GM12878 (cell line): ENCODE results near the gene MYO3A. TPM values are rescaled to one million over a fixed set of nuclear protein-coding genes. Genes with fewer than 3 reads are reported as not detected.

Experiments
- ATAC-seq: fragments of 200-7000 bp; cut with Tn5 transposase; 3 replicates; pipeline ENCODE4 v1.9.1; 2020; ENCODE audit warnings: mild to moderate bottlenecking, moderate library complexity
- BruUV-seq: library from RNA; stranded (reverse); fragments of 400-500 nt; replicated peaks from 2 replicates; lab custom pipeline; 2021; lab: Mats Ljungman, UMichigan
- CTCF ChIA-PET: fragments of 300-600 bp; sonication (Branson Sonifier 250); formaldehyde crosslinking; extraction: SDS; loops from one replicate; lab custom pipeline; 2021; ENCODE audit warnings: inconsistent platforms; lab: Yijun Ruan, JAX
- POLR2A ChIA-PET: fragments of 350-600 bp; formaldehyde crosslinking; extraction: SDS; loops from one replicate; lab custom pipeline; 2021; ENCODE audit warnings: inconsistent platforms; lab: Charles Lee
- RAD21 ChIA-PET: fragments of 300-600 bp; sonication (Branson Sonifier 250); formaldehyde crosslinking; loops from one replicate; lab custom pipeline; 2023; ENCODE audit warnings: antibody characterized with exemption; ENCODE audit not compliant: unreplicated experiment; lab: Charles Lee
- SMC1A ChIA-PET: fragments of 300-600 bp; sonication (Branson Sonifier 250); formaldehyde crosslinking; loops from one replicate; lab custom pipeline; 2023; ENCODE audit not compliant: unreplicated experiment, uncharacterized antibody; lab: Charles Lee
- DNase-seq: peaks from one replicate; pipeline ENCODE4 v3.0.0-alpha.2; 2011; ENCODE audit warnings: low read depth, low spot score
- FAIRE-seq: peaks from 3 replicates; lab custom pipeline; 2011; peaks lifted over from hg19 to GRCh38; lab: Jason Lieb, UNC
- H2AFZ ChIP-seq: 2 replicates; pipeline ENCODE4 v1.6.0; 2011; ENCODE audit warnings: low read depth, low read length, control low read depth; ENCODE audit not compliant: control insufficient read depth
- H3K27ac ChIP-seq: 2 replicates; pipeline ENCODE4 v1.5.1; 2011; ENCODE audit warnings: control low read depth; ENCODE audit not compliant: control insufficient read depth, insufficient read depth
- H3K27me3 ChIP-seq, 2 experiments: replicated peaks in 1 of 2; 2 replicates each; pipeline versions ENCODE4 v1.6.0 to v1.6.1; 2011; ENCODE audit warnings: low read length in 1 of 2; ENCODE audit not compliant: control insufficient read depth in 2 of 2, insufficient read depth in 2 of 2
- H3K36me3 ChIP-seq, 2 experiments: 2 replicates each; pipeline ENCODE4 v1.5.1; 2011; ENCODE audit warnings: low read length in 1 of 2; ENCODE audit not compliant: control insufficient read depth in 2 of 2, insufficient read depth in 2 of 2
- H3K4me1 ChIP-seq: 2 replicates; pipeline ENCODE4 v1.6.1; 2011; ENCODE audit warnings: mild to moderate bottlenecking, low read length, moderate library complexity, mixed read lengths; ENCODE audit not compliant: control insufficient read depth, insufficient read depth
- H3K4me2 ChIP-seq: 2 replicates; pipeline ENCODE4 v1.6.0; 2011; ENCODE audit warnings: control low read depth; ENCODE audit not compliant: control insufficient read depth, insufficient read depth
- H3K4me3 ChIP-seq: fragments of 200-600 bp; sonication (generic); 2 replicates; pipeline ENCODE4 v1.5.1; 2016
- H3K79me2 ChIP-seq: 2 replicates; pipeline ENCODE4 v1.6.0; 2011; ENCODE audit warnings: low read length; ENCODE audit not compliant: control insufficient read depth, insufficient read depth
- H3K9ac ChIP-seq: 2 replicates; pipeline ENCODE4 v1.8.0; 2011; ENCODE audit warnings: low read length, control low read depth, mixed read lengths; ENCODE audit not compliant: control insufficient read depth, insufficient read depth
- H3K9me3 ChIP-seq: replicated peaks from 3 replicates; pipeline ENCODE4 v1.5.1; 2011; ENCODE audit warnings: mild to moderate bottlenecking, low read length; ENCODE audit not compliant: control insufficient read depth, insufficient read depth
- H4K20me1 ChIP-seq: 2 replicates; pipeline ENCODE4 v1.6.0; 2011; ENCODE audit not compliant: control insufficient read depth, insufficient read depth
- CHD4 ChIP-seq: fragments of 200-600 bp; sonication (generic); IDR thresholded peaks from 2 replicates; pipeline ENCODE4 v1.6.1; 2016; ENCODE audit warnings: mild to moderate bottlenecking
- EP300 ChIP-seq, 2 experiments: fragments of 150-350 bp in 1 of 2; IDR thresholded peaks; 2 replicates each; pipeline ENCODE4 v1.6.1; 2011 to 2012; ENCODE audit warnings: low read depth in 2 of 2, low read length in 2 of 2, borderline replicate concordance in 1 of 2, improper control_type of control experiment in 1 of 2, inconsistent platforms in 1 of 2; ENCODE audit not compliant: control insufficient read depth in 1 of 2
- EZH2 ChIP-seq: IDR thresholded peaks from 2 replicates; pipeline ENCODE4 v1.6.1; 2012; ENCODE audit warnings: low read depth, mild to moderate bottlenecking, control low read depth, inconsistent platforms, low read length, borderline replicate concordance; ENCODE audit not compliant: control insufficient read depth
- MTA3 ChIP-seq: IDR thresholded peaks from 2 replicates; pipeline ENCODE4 v1.6.1; 2012; ENCODE audit warnings: low read length, inconsistent platforms, borderline replicate concordance
- NKRF ChIP-seq: fragments of 450-650 bp; conservative IDR thresholded peaks from 2 replicates; pipeline ENCODE4 v1.6.1; 2017; ENCODE audit warnings: mild to moderate bottlenecking, moderate library complexity
- NR2C2 ChIP-seq: IDR thresholded peaks from 2 replicates; pipeline ENCODE4 v1.6.1; 2011; ENCODE audit warnings: borderline replicate concordance, low read depth; ENCODE audit not compliant: control insufficient read depth, insufficient read length
- PAX8 ChIP-seq: fragments of 450-650 bp; IDR thresholded peaks from 2 replicates; pipeline ENCODE4 v1.6.1; 2017; ENCODE audit warnings: mild to moderate bottlenecking, moderate library complexity
- SKIL ChIP-seq: fragments of 450-650 bp; IDR thresholded peaks from 2 replicates; pipeline ENCODE4 v1.6.1; 2017; ENCODE audit warnings: mild to moderate bottlenecking, low read depth, inconsistent platforms; ENCODE audit not compliant: poor library complexity, severe bottlenecking
- SP1 ChIP-seq: IDR thresholded peaks from one replicate; pipeline ENCODE4 v1.6.1; 2011; ENCODE audit warnings: low read depth, low read length
- SUPT20H ChIP-seq: IDR thresholded peaks from 2 replicates; pipeline ENCODE4 v1.6.1; 2011; ENCODE audit warnings: low read depth, mild to moderate bottlenecking, low read length, moderate library complexity, borderline replicate concordance; ENCODE audit not compliant: control insufficient read depth
- TBL1XR1 ChIP-seq: IDR thresholded peaks from 2 replicates; pipeline ENCODE4 v1.6.1; 2012; ENCODE audit warnings: low read depth, low read length, improper control_type of control experiment
- TCF3 ChIP-seq: IDR thresholded peaks from 2 replicates; pipeline ENCODE4 v1.6.1; 2012; ENCODE audit warnings: low read depth, mild to moderate bottlenecking, low read length, borderline replicate concordance; ENCODE audit not compliant: insufficient read depth
- WRNIP1 ChIP-seq: IDR thresholded peaks from 2 replicates; pipeline ENCODE4 v1.6.1; 2011; ENCODE audit warnings: low read depth, low read length, improper control_type of control experiment, borderline replicate concordance
- YY1 ChIP-seq: IDR thresholded peaks from 2 replicates; pipeline ENCODE4 v1.6.1; 2011; ENCODE audit warnings: low read depth, mild to moderate bottlenecking, low read length
- ZBTB40 ChIP-seq: fragments of 450-650 bp; IDR thresholded peaks from 2 replicates; pipeline ENCODE4 v1.6.1; 2016; ENCODE audit warnings: mild to moderate bottlenecking, moderate library complexity, borderline replicate concordance
- ZNF384 ChIP-seq: IDR thresholded peaks from 2 replicates; pipeline ENCODE4 v1.6.1; 2012; ENCODE audit warnings: low read depth, mild to moderate bottlenecking, low read length, improper control_type of control experiment, borderline replicate concordance
- WGBS: methylation state at CpG from one replicate; pipeline ENCODE4 v1.1.6; 2016; ENCODE audit warnings: low lambda C conversion rate; ENCODE audit not compliant: insufficient replicate concordance, insufficient coverage; ENCODE audit errors: missing lambda C conversion rate; 5-methylcytosine and 5-hydroxymethylcytosine counted together
- in situ Hi-C: fragments of 300-500 bp; cut with MboI; formaldehyde crosslinking; loops from 9 replicates; pipeline ENCODE4 v1.14.3; 2018; ENCODE audit warnings: mixed read lengths
- intact Hi-C: fragments of 100-400 bp; cut with micrococcal nuclease; formaldehyde crosslinking; loops from one replicate; pipeline ENCODE4 v1.14.2; 2022; ENCODE audit not compliant: unreplicated experiment
- polyA plus RNA-seq, 11 experiments: library from polyadenylated mRNA; depleted of rRNA in 4 of 11; unstranded in 6 of 11; stranded (reverse) in 5 of 11; fragments of >200 nt; fragmentation: Nextera tagmentation in 4 of 11; fragmentation: Illumina TruSeq in 1 of 11; extraction: Ambion mirVana in 4 of 11; extraction: Trizol in 1 of 11; gene quantifications; 1 replicate in 1 of 11; 2 replicates in 10 of 11; pipeline versions ENCODE4 v1.2.1 to v1.2.3, GENCODE V29; 2011 to 2016; ENCODE audit warnings: inconsistent platforms in 2 of 11, missing spikeins in 2 of 11, low read depth in 1 of 11
- total RNA-seq, 4 experiments: library from RNA; depleted of rRNA in 3 of 4; stranded (reverse); fragments of >200 nt in 3 of 4; fragmentation: Illumina TruSeq in 1 of 4; extraction: Trizol in 1 of 4; gene quantifications; 2 replicates each; pipeline versions ENCODE4 v1.2.1 to v1.2.3, GENCODE V29; 2013 to 2021

The MYO3A gene
- total and polyA plus RNA-seq, 10 of the 15 experiments (the other 5 are each of a cell fraction or from before 2014, with no cell fraction given), result not detected

- no peak for FAIRE-seq
- H3K9me3 ChIP-seq, result no peaks in the 10 kb centered on the region
- no peaks in the 10 kb centered on the region for H3K4me1 ChIP-seq
- in situ Hi-C loops, result no loop called here
- no peak overlapping the region for H3K4me2 ChIP-seq
- no peaks in the 10 kb centered on the region for H3K79me2 ChIP-seq
- H3K27ac ChIP-seq, result no peak overlapping the region
- no peak for ATAC-seq
- no TSS peak for BruUV-seq
- no peak overlapping the region for H3K9ac ChIP-seq
- H3K27me3 ChIP-seq, result peaks cover 8 to 22% of the 10 kb centered on the region in 2 experiments
- no peaks in the 10 kb centered on the region for H4K20me1 ChIP-seq
- ChIA-PET SMC1A (interaction anchor here (0.7 kb wide), 1 partner anchor 9 kb away, joined by 3 read pairs; no protein-coding TSS in a partner anchor), RAD21 (no interaction called here), CTCF (no interaction called here), POLR2A (no interaction called here)
- intact Hi-C loops, result no loop called here
- TF ChIP-seq ZBTB40 (no peak), TBL1XR1 (no peak), ZNF384 (no peak), MTA3 (no peak), YY1 (no peak), SUPT20H (no peak), WRNIP1 (no peak), EZH2 (no peak), SP1 (no peak), TCF3 (no peak), EP300 (IDR thresholded peaks at IDR 0.05; ENCODE audit: borderline replicate concordance in 1 of 2, control insufficient read depth in 1 of 2, low read depth in 2 of 2, low read length in 2 of 2) (no peak), PAX8 (no peak), NR2C2 (no peak), SKIL (no peak), NKRF (no peak), CHD4 (no peak)
- H3K36me3 ChIP-seq, result no peaks in the 10 kb centered on the region
- H2AFZ ChIP-seq, result no peak overlapping the region
- DNase-seq, result no peak
- no peak overlapping the region for H3K4me3 ChIP-seq
- WGBS, result 0% methylated on average over 1 of the region's 1 CpG
Observed at GRCh38 chr10:26219676-26220075, 285.6 kb downstream of the MYO3A start.
